ENCODE data around the gene INTS11. TPM values are rescaled to one million over a fixed set of nuclear protein-coding genes. Genes with fewer than 3 reads are reported as not detected.

Gene INTS11
- total RNA-seq, 2 experiments from 2014 or later, result 111 to 113 TPM

GRCh38 chr1:1297802-1298424 lies 26.5 kb downstream of the INTS11 start:
- no peak for DNase-seq
- Mint-ChIP-seq H3K27me3 (no peaks in the 10 kb centered on the region), H3K27ac (no peak overlapping the region), H3K4me1 (no peaks in the 10 kb centered on the region), H3K9me3 (no peaks in the 10 kb centered on the region), H3K36me3 (no peaks in the 10 kb centered on the region), H3K4me3 (no peak overlapping the region)

- no peaks in the 10 kb centered on the region for H3K9me3 Mint-ChIP-seq
- DNase-seq, result no peak
- H3K4me3 Mint-ChIP-seq, result no peak overlapping the region
- H3K27ac Mint-ChIP-seq, result no peak overlapping the region
- H3K27me3 Mint-ChIP-seq, result no peaks in the 10 kb centered on the region
- H3K36me3 Mint-ChIP-seq, result no peaks in the 10 kb centered on the region
- H3K4me1 Mint-ChIP-seq, result no peaks in the 10 kb centered on the region
Measured at GRCh38 chr1:1296070-1297061, 28.1 kb downstream of the INTS11 start.

GRCh38 chr1:1295154-1295923 lies 29.1 kb downstream of the INTS11 start:
- no peak for DNase-seq
- Mint-ChIP-seq H3K36me3 (no peaks in the 10 kb centered on the region), H3K4me1 (no peaks in the 10 kb centered on the region), H3K9me3 (no peaks in the 10 kb centered on the region), H3K27ac (no peak overlapping the region), H3K27me3 (no peaks in the 10 kb centered on the region), H3K4me3 (no peak overlapping the region)

- no peak overlapping the region for H3K27ac Mint-ChIP-seq
- no peaks in the 10 kb centered on the region for H3K36me3 Mint-ChIP-seq
- H3K4me3 Mint-ChIP-seq, result no peak overlapping the region
- H3K27me3 Mint-ChIP-seq, result no peaks in the 10 kb centered on the region
- no peak for DNase-seq
- H3K4me1 Mint-ChIP-seq, result no peaks in the 10 kb centered on the region
- H3K9me3 Mint-ChIP-seq, result no peaks in the 10 kb centered on the region
Measured at GRCh38 chr1:1294250-1294890, 30.1 kb downstream of the INTS11 start.

GRCh38 chr1:1293263-1294249 lies 30.9 kb downstream of the INTS11 start:
- no peak for DNase-seq
- H3K9me3 Mint-ChIP-seq, result no peaks in the 10 kb centered on the region
- no peak overlapping the region for H3K4me3 Mint-ChIP-seq
- no peaks in the 10 kb centered on the region for H3K36me3 Mint-ChIP-seq
- no peaks in the 10 kb centered on the region for H3K4me1 Mint-ChIP-seq
- no peak overlapping the region for H3K27ac Mint-ChIP-seq
- no peaks in the 10 kb centered on the region for H3K27me3 Mint-ChIP-seq

- Mint-ChIP-seq H3K27me3 (no peaks in the 10 kb centered on the region), H3K36me3 (no peaks in the 10 kb centered on the region), H3K4me1 (no peaks in the 10 kb centered on the region), H3K4me3 (no peak overlapping the region), H3K9me3 (no peaks in the 10 kb centered on the region), H3K27ac (no peak overlapping the region)
- DNase-seq, result no peak
Measured at GRCh38 chr1:1292851-1293250, 31.6 kb downstream of the INTS11 start.

- H3K27me3 Mint-ChIP-seq, result no peaks in the 10 kb centered on the region
- no peak for DNase-seq
- no peaks in the 10 kb centered on the region for H3K36me3 Mint-ChIP-seq
- H3K27ac Mint-ChIP-seq, result no peak overlapping the region
- H3K4me1 Mint-ChIP-seq, result no peaks in the 10 kb centered on the region
- no peak overlapping the region for H3K4me3 Mint-ChIP-seq
- no peaks in the 10 kb centered on the region for H3K9me3 Mint-ChIP-seq
Measured at GRCh38 chr1:1292442-1292779, 32.0 kb downstream of the INTS11 start.

GRCh38 chr1:1291548-1292441 lies 32.7 kb downstream of the INTS11 start:
- H3K4me3 Mint-ChIP-seq, result no peak overlapping the region
- no peaks in the 10 kb centered on the region for H3K27me3 Mint-ChIP-seq
- no peaks in the 10 kb centered on the region for H3K36me3 Mint-ChIP-seq
- no peaks in the 10 kb centered on the region for H3K9me3 Mint-ChIP-seq
- no peak overlapping the region for H3K27ac Mint-ChIP-seq
- DNase-seq, result peak; percentile 64
- no peaks in the 10 kb centered on the region for H3K4me1 Mint-ChIP-seq

GRCh38 chr1:1291023-1291528 lies 33.4 kb downstream of the INTS11 start:
- Mint-ChIP-seq H3K27ac (no peak overlapping the region), H3K4me1 (no peaks in the 10 kb centered on the region), H3K4me3 (no peak overlapping the region), H3K27me3 (no peaks in the 10 kb centered on the region), H3K36me3 (no peaks in the 10 kb centered on the region), H3K9me3 (no peaks in the 10 kb centered on the region)
- DNase-seq, result no peak

GRCh38 chr1:1290238-1290731 lies 34.2 kb downstream of the INTS11 start:
- H3K27ac Mint-ChIP-seq, result no peak overlapping the region
- no peak overlapping the region for H3K4me3 Mint-ChIP-seq
- H3K27me3 Mint-ChIP-seq, result no peaks in the 10 kb centered on the region
- no peaks in the 10 kb centered on the region for H3K36me3 Mint-ChIP-seq
- no peaks in the 10 kb centered on the region for H3K4me1 Mint-ChIP-seq
- no peaks in the 10 kb centered on the region for H3K9me3 Mint-ChIP-seq
- peak; percentile 65 for DNase-seq

- Mint-ChIP-seq H3K4me1 (no peaks in the 10 kb centered on the region), H3K36me3 (no peaks in the 10 kb centered on the region), H3K27me3 (no peaks in the 10 kb centered on the region), H3K9me3 (no peaks in the 10 kb centered on the region), H3K4me3 (no peak overlapping the region), H3K27ac (no peak overlapping the region)
- no peak for DNase-seq
Measured at GRCh38 chr1:1287288-1288110, 37.0 kb downstream of the INTS11 start.

All from activated naive CD8-positive, alpha-beta T cell treated with anti-CD3 and anti-CD28 coated beads for 36 hours (primary cell).